Stimulated activated naive B cell treated with anti-CD40 and anti-IgM and Interleukin-4, amounts not matched to agents 10 μg/mL and 1 μg/mL and 100 μg/mL, for 72 hours (primary cell): ENCODE results near the gene MAP7.

Experiments
- ATAC-seq, 2 donors: fragments of 150-1000 bp; cut with Tn5 transposase; replicated peaks; 2 replicates each; pipeline ENCODE4 v1.10.0; 2021; ENCODE audit warnings: moderate library complexity in 1 of 2
- DNase-seq: peaks from one replicate; pipeline ENCODE4 v3.0.0; 2021
- H3K27ac Mint-ChIP-seq: one replicate; pipeline ENCODE4 v1.8.0; 2022; ENCODE audit warnings: mild to moderate bottlenecking, mixed read lengths
- H3K27me3 Mint-ChIP-seq, 2 donors: one replicate each; pipeline ENCODE4 v1.8.0; 2022; ENCODE audit warnings: mixed read lengths in 2 of 2
- H3K36me3 Mint-ChIP-seq, 2 donors: one replicate each; pipeline ENCODE4 v1.8.0; 2022; ENCODE audit warnings: mixed read lengths in 2 of 2, mild to moderate bottlenecking in 1 of 2
- H3K4me1 Mint-ChIP-seq, 2 donors: one replicate each; pipeline ENCODE4 v1.8.0; 2022; ENCODE audit warnings: mixed read lengths in 2 of 2, mild to moderate bottlenecking in 1 of 2
- H3K4me3 Mint-ChIP-seq, 2 donors: one replicate each; pipeline ENCODE4 v1.8.0; 2022; ENCODE audit warnings: mild to moderate bottlenecking in 2 of 2, mixed read lengths in 2 of 2, moderate library complexity in 1 of 2
- H3K9me3 Mint-ChIP-seq, 2 donors: one replicate each; pipeline ENCODE4 v1.8.0; 2022; ENCODE audit warnings: mixed read lengths in 2 of 2, mild to moderate bottlenecking in 1 of 2

MAP7 gene

DNA sequence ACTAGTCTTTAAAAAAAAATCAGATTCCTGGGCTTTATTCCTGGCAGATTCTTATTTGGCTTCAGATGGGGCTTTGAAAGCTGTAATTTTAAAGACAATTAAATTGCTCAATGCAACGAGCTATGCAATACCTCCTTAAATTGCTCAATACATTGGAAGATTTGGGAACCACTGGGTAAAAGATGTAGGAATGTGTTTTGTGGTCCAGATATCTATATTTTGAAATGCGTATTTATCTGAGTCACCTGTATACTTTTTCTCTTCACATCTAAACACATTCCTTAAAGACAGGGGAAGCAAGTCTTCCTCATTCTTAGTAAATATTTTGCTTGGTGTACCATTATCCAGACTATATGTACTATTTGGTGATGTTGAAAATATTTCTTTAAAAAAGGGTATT lies 29.6 kb upstream of the MAP7 start:
- ATAC-seq, result no peak
- H3K4me3 Mint-ChIP-seq, result no peak overlapping the region
- no peak for DNase-seq
- H3K27ac Mint-ChIP-seq, result no peak overlapping the region
- peaks cover 36 to 63% of the 10 kb centered on the region in 2 donors for H3K36me3 Mint-ChIP-seq
- no peaks in the 10 kb centered on the region for H3K4me1 Mint-ChIP-seq
- H3K9me3 Mint-ChIP-seq, result no peaks in the 10 kb centered on the region
- no peaks in the 10 kb centered on the region for H3K27me3 Mint-ChIP-seq

DNA sequence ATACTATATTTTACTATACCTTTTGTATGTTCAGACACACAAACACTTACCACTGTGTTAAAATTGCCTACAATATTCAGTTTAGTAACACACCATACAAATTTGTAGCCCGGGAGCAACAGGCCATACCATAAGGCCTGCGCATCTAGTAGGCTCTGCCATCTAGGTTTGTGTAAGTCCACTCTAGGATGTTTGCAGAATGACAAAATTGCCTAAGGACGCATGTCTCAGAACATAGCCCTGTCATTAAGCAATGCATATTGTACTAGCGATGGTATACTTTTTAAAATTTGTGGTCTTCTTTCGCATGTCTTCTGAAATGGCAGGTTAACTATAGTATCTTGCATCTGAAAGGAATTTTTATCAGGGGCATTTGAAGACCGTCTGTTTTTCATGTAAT lies 26.6 kb upstream of the MAP7 start:
- no peaks in the 10 kb centered on the region for H3K4me1 Mint-ChIP-seq
- no peak overlapping the region for H3K27ac Mint-ChIP-seq
- ATAC-seq (no peak), DNase-seq (no peak)
- no peak overlapping the region for H3K4me3 Mint-ChIP-seq
- peaks cover 2 to 3% of the 10 kb centered on the region in 2 donors for H3K9me3 Mint-ChIP-seq
- H3K36me3 Mint-ChIP-seq, result peaks cover 35 to 59% of the 10 kb centered on the region in 2 donors
- H3K27me3 Mint-ChIP-seq, result no peaks in the 10 kb centered on the region

DNA sequence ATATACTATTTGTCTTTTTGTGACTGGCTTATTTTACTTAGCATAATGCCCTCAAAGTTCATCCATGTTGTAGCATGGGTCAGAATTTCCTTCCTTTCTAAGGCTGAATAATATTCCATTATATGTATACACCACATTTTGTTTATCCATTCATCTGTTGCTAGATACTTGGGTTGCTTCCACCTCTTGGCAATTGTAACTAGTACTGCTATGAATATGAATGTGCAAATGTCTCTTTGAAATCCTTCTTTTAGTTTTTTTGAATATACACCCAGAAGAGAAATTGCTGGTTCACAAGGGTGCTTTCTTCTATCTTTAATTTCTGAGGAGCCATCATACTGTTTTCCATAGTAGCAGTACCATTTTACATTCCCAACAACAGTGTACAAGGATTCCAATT lies 21.3 kb upstream of the MAP7 start:
- Mint-ChIP-seq H3K36me3 (peaks cover 41 to 65% of the 10 kb centered on the region in 2 donors), H3K27me3 (no peaks in the 10 kb centered on the region), H3K4me1 (peaks cover 0 to 9% of the 10 kb centered on the region in 2 donors), H3K27ac (no peak overlapping the region), H3K4me3 (no peak overlapping the region), H3K9me3 (peaks cover 13 to 15% of the 10 kb centered on the region in 2 donors)
- no peak for ATAC-seq
- no peak for DNase-seq

DNA sequence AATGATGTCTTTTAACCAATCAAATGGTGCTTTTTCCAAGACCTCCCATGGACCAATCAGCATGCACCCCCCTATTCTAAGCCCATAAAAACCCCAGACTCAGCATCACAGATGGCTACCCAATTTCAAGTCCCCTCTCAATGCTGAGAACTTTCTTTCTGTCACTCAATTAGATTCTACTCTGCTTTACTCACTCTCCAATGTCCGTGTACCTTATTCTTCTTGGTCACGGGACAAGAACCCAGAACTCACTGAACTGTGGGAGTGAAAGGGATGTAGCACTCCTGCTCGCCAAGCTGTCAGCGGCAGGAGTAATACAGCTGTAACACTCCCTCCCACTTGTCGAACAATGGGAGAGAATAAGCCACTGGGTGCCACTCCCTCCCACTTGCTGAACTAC lies 20.8 kb upstream of the MAP7 start:
- Mint-ChIP-seq H3K27me3 (no peaks in the 10 kb centered on the region), H3K36me3 (peaks cover 43 to 63% of the 10 kb centered on the region in 2 donors), H3K4me3 (no peak overlapping the region), H3K9me3 (peaks cover 13 to 15% of the 10 kb centered on the region in 2 donors), H3K27ac (no peak overlapping the region), H3K4me1 (peaks cover under 1 to 11% of the 10 kb centered on the region in 2 donors)
- no peak for DNase-seq
- ATAC-seq, result no peak

DNA sequence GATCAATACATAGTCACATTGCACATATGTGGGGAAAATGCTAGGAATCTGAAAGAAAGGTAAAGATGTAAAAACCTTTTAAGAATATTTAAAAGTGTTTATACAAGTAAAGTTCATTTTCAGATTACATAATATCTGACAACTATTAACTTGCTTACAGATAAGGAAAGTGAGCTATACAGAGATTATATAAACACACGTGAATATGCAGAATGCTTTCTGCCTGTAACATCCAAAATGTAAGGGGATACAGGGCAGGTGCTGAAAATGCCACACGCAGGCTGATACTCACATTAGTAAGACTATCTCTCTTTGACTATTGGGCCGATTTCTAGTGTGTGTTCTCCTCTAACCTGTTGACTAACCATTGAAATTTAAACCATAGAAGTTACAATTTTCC lies 17.9 kb upstream of the MAP7 start:
- Mint-ChIP-seq H3K36me3 (peaks cover 35 to 56% of the 10 kb centered on the region in 2 donors), H3K9me3 (peaks cover 13 to 15% of the 10 kb centered on the region in 2 donors), H3K27ac (no peak overlapping the region), H3K4me3 (no peak overlapping the region), H3K4me1 (peaks cover 6 to 17% of the 10 kb centered on the region in 2 donors), H3K27me3 (no peaks in the 10 kb centered on the region)
- no peak for ATAC-seq
- DNase-seq, result no peak

DNA sequence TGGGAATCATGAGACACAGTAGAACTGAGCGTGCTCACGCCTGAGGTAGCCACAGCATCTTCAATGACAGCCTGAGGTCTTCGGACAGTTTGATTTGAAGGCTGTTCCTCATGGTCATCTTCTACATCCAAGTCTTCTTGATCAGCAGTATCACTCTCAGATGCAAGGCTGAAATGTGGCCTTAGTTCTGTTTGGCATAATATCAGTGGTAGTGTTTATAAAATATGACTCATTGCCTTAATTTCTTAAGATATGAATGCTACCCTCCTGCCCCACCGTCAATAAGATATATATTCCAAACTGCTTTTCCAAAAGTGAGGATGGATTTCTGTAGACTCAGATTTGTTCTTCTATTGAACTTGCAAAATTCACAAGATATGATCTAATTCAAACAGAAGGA lies 17.5 kb upstream of the MAP7 start:
- DNase-seq (no peak), ATAC-seq (no peak)
- H3K27ac Mint-ChIP-seq, result no peak overlapping the region
- no peak overlapping the region for H3K4me3 Mint-ChIP-seq
- peaks cover 6 to 17% of the 10 kb centered on the region in 2 donors for H3K4me1 Mint-ChIP-seq
- H3K36me3 Mint-ChIP-seq, result peaks cover 32 to 51% of the 10 kb centered on the region in 2 donors
- H3K27me3 Mint-ChIP-seq, result no peaks in the 10 kb centered on the region
- peaks cover 13 to 15% of the 10 kb centered on the region in 2 donors for H3K9me3 Mint-ChIP-seq

DNA sequence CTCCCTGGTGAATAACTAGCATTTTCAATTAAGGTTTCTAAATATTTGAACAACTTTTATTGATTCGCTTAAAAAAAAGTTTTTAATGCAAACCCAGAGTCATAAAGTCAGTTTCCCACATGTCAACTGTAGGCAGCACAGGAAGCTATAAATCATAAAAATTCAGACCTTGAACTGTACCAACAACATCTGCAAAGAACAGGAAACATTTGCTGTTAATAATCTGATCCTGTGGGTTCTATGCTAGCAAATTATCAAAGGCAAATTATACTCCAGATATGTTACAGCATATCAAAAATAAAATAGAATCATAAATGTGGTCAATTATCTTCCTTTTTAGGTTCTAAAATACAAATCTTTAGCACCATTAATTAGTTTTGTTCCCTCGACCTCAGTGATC lies 16.6 kb upstream of the MAP7 start:
- Mint-ChIP-seq H3K27ac (no peak overlapping the region), H3K4me3 (no peak overlapping the region), H3K36me3 (peaks cover 31 to 48% of the 10 kb centered on the region in 2 donors), H3K4me1 (peaks cover 6 to 17% of the 10 kb centered on the region in 2 donors), H3K9me3 (peaks cover 12 to 13% of the 10 kb centered on the region in 2 donors), H3K27me3 (no peaks in the 10 kb centered on the region)
- DNase-seq (no peak), ATAC-seq (no peak)

DNA sequence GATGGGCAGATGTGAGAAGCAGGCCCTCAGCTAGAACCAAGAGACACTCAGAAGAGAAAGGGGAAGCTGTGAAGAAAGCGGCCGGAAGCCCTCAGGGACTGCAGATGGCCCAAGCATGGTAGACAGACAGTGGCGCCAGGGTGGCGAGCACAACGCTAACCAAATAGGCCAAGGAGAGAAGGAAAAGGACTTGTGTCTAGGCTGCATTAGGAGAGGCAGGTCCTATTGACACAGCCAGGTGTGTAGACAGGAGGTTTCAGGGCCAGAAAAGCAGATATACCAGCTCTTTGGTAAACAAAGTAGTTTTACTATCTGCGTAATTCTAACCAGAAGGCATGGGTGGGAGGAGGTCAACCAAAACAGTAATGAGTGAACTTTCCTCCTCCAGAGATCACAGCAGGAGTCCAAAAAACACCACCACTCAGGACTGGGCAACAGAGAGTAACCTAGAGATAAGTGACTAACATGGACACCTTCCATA lies 15.8 kb upstream of the MAP7 start:
- Mint-ChIP-seq H3K27ac (peak overlapping the region; percentile 26), H3K27me3 (no peaks in the 10 kb centered on the region), H3K4me1 (peaks cover 6 to 17% of the 10 kb centered on the region in 2 donors), H3K4me3 (peak overlapping the region; percentile 9 to 49), H3K9me3 (peaks cover 5 to 7% of the 10 kb centered on the region in 2 donors), H3K36me3 (peaks cover 29 to 45% of the 10 kb centered on the region in 2 donors)
- DNase-seq (no peak), ATAC-seq (peak; percentile 89 to 91)

DNA sequence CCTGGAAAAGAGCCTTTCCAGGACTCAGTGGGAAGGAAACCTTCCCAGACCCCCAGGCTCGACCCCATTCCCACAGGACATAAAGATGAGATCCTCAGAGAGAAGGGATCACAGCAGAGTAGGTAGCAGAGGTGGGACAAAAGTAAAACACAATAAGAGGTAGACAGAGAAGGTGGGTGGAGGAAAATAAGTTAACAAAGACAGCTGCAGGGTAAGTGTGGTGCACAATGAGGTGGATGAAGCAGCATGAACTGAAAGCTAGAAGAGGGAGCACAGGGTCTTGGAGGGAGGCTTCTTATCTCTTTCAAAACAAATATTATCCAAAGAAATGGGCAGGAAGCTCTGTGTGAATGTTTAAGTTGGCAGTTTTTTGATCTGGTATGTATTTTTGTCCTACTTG lies 14.0 kb upstream of the MAP7 start:
- Mint-ChIP-seq H3K9me3 (peaks cover 0 to 2% of the 10 kb centered on the region in 2 donors), H3K27me3 (no peaks in the 10 kb centered on the region), H3K27ac (no peak overlapping the region), H3K4me3 (no peak overlapping the region), H3K36me3 (peaks cover 24 to 35% of the 10 kb centered on the region in 2 donors), H3K4me1 (peaks cover 6 to 17% of the 10 kb centered on the region in 2 donors)
- ATAC-seq, result no peak
- no peak for DNase-seq

DNA sequence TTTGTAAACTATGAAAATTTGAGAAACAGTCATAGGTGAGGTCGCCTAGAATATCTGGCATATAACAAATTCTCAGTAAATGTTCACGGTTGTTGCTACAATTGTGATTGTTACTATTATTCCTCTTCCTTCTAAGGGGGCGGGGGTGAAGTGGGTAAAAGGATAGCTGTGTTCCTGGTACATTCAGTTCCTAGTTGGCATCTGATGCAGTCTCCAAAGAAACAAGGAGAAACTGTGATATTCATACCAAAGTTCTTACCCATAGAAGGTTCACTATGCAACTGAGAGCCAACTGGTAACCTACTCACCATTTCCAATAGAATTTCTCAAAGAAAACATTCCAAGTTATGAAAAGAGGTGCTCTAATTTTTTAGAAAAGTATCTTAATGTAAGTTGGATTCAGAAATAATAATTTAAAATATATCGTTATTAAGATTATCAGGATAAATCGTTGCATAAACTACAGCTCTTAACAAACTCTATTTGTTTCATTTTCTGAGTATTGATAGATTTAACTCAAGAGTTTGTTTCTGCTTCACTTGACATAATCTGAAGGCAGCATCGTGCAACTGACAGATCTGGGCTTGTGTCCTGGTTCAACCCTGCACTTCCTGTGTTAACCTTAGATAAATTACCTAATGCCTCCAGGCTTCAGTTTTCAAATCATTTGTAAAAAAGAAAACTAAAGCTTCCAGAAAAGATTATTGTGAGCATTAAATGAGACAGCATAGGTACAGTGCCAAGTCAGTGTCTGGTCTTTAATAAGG lies 13.3 kb upstream of the MAP7 start:
- peaks cover 0 to 2% of the 10 kb centered on the region in 2 donors for H3K9me3 Mint-ChIP-seq
- H3K27ac Mint-ChIP-seq, result no peak overlapping the region
- ATAC-seq (no peak), DNase-seq (no peak)
- no peak overlapping the region for H3K4me3 Mint-ChIP-seq
- peaks cover 26 to 39% of the 10 kb centered on the region in 2 donors for H3K36me3 Mint-ChIP-seq
- no peaks in the 10 kb centered on the region for H3K27me3 Mint-ChIP-seq
- peaks cover 6 to 17% of the 10 kb centered on the region in 2 donors for H3K4me1 Mint-ChIP-seq

DNA sequence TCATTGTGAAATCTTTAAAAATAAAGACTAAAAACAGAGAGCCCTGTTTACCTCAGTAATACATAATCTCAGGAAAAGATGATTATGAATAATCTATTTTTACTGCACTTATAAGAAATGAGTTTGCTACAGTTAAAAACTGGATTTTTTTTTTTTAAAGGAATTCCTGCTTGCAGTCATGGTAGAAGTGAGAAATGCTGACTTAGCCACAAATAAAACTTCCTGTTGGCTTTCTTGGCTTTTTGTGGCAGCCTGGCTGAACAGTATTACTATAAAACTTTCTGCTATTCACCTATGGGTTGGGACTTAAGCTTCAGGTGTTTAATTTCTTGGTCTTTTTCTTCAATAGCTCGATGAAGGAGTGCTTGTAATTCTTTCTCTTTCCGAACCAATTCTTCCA lies 12.0 kb upstream of the MAP7 start:
- H3K27ac Mint-ChIP-seq, result no peak overlapping the region
- H3K9me3 Mint-ChIP-seq, result peaks cover 0 to 2% of the 10 kb centered on the region in 2 donors
- H3K36me3 Mint-ChIP-seq, result peaks cover 32 to 44% of the 10 kb centered on the region in 2 donors
- DNase-seq (no peak), ATAC-seq (no peak)
- peaks cover 6 to 15% of the 10 kb centered on the region in 2 donors for H3K4me1 Mint-ChIP-seq
- no peak overlapping the region for H3K4me3 Mint-ChIP-seq
- no peaks in the 10 kb centered on the region for H3K27me3 Mint-ChIP-seq

DNA sequence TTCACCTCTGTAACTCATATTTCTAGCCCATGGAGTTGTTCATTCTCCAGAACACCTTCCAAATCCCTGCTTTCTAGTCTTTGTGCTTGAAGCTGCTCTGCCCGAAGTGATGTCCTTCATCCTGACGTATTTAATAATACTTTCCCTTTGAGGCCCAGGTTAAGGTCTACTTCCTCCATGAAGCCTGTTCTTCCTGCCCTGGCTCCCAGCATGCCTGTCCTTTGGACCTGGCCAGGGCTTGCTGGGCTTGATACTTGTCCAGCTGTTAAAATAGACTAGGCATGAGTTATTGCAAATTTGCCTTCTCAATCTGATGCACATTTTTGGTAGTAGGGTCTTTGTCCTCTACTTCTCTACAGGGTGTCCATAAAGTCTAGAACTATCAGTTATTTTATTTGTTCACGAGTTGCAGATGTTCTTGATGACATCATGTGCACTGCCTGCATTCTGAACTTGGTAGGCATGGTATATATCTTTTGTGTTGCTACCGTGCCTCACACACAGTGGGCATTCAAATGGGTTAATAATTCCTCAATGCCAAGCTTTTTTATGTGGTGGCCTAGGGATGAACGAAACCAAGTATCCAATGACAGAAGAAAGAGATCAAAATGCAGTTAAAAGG lies 3.1 kb upstream of the MAP7 start:
- Mint-ChIP-seq H3K27me3 (peaks cover 9 to 12% of the 10 kb centered on the region in 2 donors), H3K27ac (no peak overlapping the region), H3K4me1 (peaks cover 3 to 16% of the 10 kb centered on the region in 2 donors), H3K36me3 (peaks cover 7 to 17% of the 10 kb centered on the region in 2 donors), H3K4me3 (no peak overlapping the region), H3K9me3 (no peaks in the 10 kb centered on the region)
- DNase-seq (no peak), ATAC-seq (no peak)

DNA sequence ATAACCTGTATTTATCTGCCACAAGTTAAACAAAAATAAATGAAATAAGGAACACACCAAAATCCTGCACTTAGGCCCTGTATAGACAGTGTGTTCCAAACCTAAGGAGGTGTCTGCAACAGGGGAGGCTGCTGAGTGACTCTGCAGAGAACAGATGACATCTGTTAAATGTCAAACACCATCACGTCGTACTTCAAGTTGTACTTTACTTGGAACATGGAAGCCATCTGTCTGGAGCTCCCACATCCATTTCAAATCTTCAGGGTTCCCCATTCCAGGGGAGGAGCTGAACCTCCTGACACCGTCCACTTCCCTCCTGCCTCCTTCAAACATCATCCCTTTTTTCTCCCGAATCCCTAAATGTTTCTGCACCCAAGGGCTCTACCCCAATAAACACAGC lies 1.8 kb upstream of the MAP7 start:
- no peak overlapping the region for H3K4me3 Mint-ChIP-seq
- H3K4me1 Mint-ChIP-seq, result peaks cover 3 to 16% of the 10 kb centered on the region in 2 donors

DNA sequence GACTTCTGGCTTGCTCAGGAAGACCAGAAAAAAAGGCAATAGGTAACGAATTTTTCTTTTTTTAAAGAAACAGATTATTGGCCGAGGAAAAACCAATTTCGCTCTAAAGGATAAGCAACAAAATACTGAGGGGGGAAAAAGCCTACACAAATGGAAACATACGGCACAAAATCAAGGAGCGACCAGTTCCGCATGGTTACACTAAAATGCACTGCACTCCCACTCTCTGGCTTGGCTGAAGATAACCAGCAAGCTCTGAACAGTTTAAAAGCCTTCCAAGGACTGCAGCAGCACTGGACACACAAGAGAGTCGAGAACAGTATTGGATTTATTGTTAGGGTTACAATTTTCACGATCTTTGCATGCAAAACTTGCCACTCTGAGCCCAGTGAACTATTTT lies 881 bp upstream of the MAP7 start:
- peaks cover 18 to 26% of the 10 kb centered on the region in 2 donors for H3K27me3 Mint-ChIP-seq
- peaks cover 0 to 6% of the 10 kb centered on the region in 2 donors for H3K36me3 Mint-ChIP-seq
- no peak overlapping the region for H3K27ac Mint-ChIP-seq
- no peaks in the 10 kb centered on the region for H3K9me3 Mint-ChIP-seq
- ATAC-seq, result no peak
- peaks cover 3 to 16% of the 10 kb centered on the region in 2 donors for H3K4me1 Mint-ChIP-seq
- DNase-seq, result no peak
- H3K4me3 Mint-ChIP-seq, result peak overlapping the region; percentile 46 to 75

More for the DNA sequence above, 1.8 kb upstream of the MAP7 start:
- Mint-ChIP-seq H3K36me3 (peaks cover 0 to 7% of the 10 kb centered on the region in 2 donors), H3K27me3 (peaks cover 13 to 21% of the 10 kb centered on the region in 2 donors), H3K9me3 (no peaks in the 10 kb centered on the region), H3K27ac (no peak overlapping the region)
- ATAC-seq, result no peak
- no peak for DNase-seq

DNA sequence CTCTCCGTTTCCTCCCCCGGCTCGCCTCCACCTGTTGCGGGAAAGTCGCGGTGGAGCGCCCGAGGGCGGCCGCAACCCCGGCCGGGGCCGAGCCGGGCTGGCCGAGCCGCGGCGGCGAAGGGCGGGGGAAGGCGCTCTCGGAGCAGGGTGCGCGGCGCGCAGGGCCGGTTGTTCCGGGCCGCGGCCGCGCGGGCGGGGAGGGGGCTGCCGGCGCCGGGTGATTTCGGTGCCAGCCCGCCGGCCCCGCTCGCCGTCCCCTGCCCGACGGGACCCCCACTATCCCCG lies 235 bp downstream of the MAP7 start:
- peaks cover 0 to 2% of the 10 kb centered on the region in 2 donors for H3K36me3 Mint-ChIP-seq
- no peaks in the 10 kb centered on the region for H3K9me3 Mint-ChIP-seq
- peaks cover 21 to 34% of the 10 kb centered on the region in 2 donors for H3K27me3 Mint-ChIP-seq
- ATAC-seq (peak; percentile 66 to 67), DNase-seq (no peak)
- H3K27ac Mint-ChIP-seq, result no peak overlapping the region
- H3K4me3 Mint-ChIP-seq, result peak overlapping the region; percentile 65 to 75
- peaks cover 3 to 16% of the 10 kb centered on the region in 2 donors for H3K4me1 Mint-ChIP-seq
